Gastrocnemius medialis (tissue), 4 donors: ENCODE data around the gene CBARP.

ENCODE experiments used
- CTCF ChIP-seq, 5 experiments: fragments of 450-650 bp in 3 of 5; fragments of 200-600 bp in 2 of 5; sonication (generic) in 2 of 5; IDR thresholded peaks in 4 of 5; conservative IDR thresholded peaks in 1 of 5; 1 replicate in 4 of 5; 2 replicates in 1 of 5; pipeline ENCODE4 v1.5.1; 2016 to 2019; ENCODE audit warnings: antibody characterized with exemption in 5 of 5, mild to moderate bottlenecking in 3 of 5, moderate library complexity in 3 of 5
- POLR2A ChIP-seq, 2 donors: fragments of 450-650 bp; IDR thresholded peaks; one replicate each; pipeline ENCODE4 v1.6.1; 2017; ENCODE audit warnings: antibody characterized with exemption in 2 of 2, mild to moderate bottlenecking in 2 of 2, moderate library complexity in 2 of 2

- TF ChIP-seq CTCF (IDR thresholded peaks at IDR 0.05 in 4 of 5, conservative IDR thresholded peaks at IDR 0.05 in 1 of 5) (peak; percentile 77 to 100 (median 99)), POLR2A (IDR thresholded peaks at IDR 0.05) (peak; percentile 43 to 55)
Measured at GRCh38 chr19:1239796-1240737, 2.3 kb upstream of the CBARP start.
